ENCODE measurements around the gene TGFB2. TPM values are rescaled to one million over a fixed set of nuclear protein-coding genes. Genes with fewer than 3 reads are reported as not detected.

The TGFB2 gene
- polyA plus RNA-seq, 1 donor = 4.9 TPM

DNA sequence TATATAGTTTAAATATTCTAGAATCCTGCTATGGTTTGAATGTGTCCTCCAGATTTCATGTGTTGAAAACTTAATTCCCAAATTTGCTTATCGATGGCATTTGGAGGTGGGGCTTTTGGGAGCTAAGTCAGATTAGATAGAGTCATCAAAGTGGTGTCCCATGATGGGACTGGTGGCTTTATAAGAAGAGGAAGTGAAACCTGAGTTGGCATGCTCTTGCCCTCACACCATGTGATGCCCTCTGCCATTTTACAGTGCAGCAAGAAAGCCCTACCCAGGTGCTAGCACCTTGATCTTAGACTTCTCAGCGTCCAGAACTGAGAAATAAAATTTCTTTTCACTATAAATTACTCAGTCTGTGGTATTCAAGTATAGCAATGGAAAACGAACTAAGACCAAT lies 111.3 kb downstream of the TGFB2 start:
- Histone ChIP-seq H3K27me3 (ENCODE audit: control insufficient read depth, insufficient read depth, low read length) (no peaks in the 10 kb centered on the region), H3K9me3 (ENCODE audit: control insufficient read depth, low read depth, low read length) (no peaks in the 10 kb centered on the region), H3K4me1 (ENCODE audit: control insufficient read depth, insufficient read depth, low read length) (no peaks in the 10 kb centered on the region), H3K4me3 (ENCODE audit: low read length) (no peak overlapping the region), H3K27ac (ENCODE audit: low read length) (no peak overlapping the region), H3K36me3 (ENCODE audit: control insufficient read depth, insufficient read depth, low read length) (no peaks in the 10 kb centered on the region)
- DNase-seq = no peak
- 80% methylated on average over 1 of the region's 3 CpGs for WGBS (ENCODE audit: insufficient coverage, low lambda C conversion rate)

DNA sequence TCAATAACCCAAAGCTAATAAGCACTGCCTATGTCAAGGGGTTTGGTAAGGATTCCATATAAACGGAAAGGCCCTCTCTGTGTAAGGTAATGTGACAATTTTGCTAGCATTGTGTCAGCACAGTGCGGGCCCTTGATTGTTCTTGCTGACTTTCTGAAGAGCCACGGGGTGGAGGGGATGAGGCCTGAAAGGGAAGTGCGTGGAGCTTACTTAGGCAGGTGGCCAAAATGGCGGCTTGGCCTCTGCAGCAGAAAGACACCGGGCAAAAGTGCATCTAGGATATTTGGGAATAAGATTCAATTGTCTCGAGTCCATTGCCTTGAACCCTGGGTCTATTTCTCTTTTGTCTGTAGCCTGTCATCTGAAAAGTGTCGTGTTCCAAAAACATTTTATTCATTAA lies 114.3 kb downstream of the TGFB2 start:
- Histone ChIP-seq H3K27ac (ENCODE audit: low read length) (no peak overlapping the region), H3K36me3 (ENCODE audit: control insufficient read depth, insufficient read depth, low read length) (no peaks in the 10 kb centered on the region), H3K4me3 (ENCODE audit: low read length) (no peak overlapping the region), H3K9me3 (ENCODE audit: control insufficient read depth, low read depth, low read length) (no peaks in the 10 kb centered on the region), H3K27me3 (ENCODE audit: control insufficient read depth, insufficient read depth, low read length) (no peaks in the 10 kb centered on the region), H3K4me1 (ENCODE audit: control insufficient read depth, insufficient read depth, low read length) (no peaks in the 10 kb centered on the region)
- DNase-seq = no peak
- no CpG with 5 or more reads among the region's 8 CpGs for WGBS (ENCODE audit: insufficient coverage, low lambda C conversion rate)

- H3K4me3 ChIP-seq (ENCODE audit: low read length) = no peak overlapping the region
- DNase-seq = no peak
- no CpG with 5 or more reads among the region's 6 CpGs for WGBS (ENCODE audit: insufficient coverage, low lambda C conversion rate)
These were observed 115.0 kb downstream of the TGFB2 start for GRCh38 chr1:218459878-218460711.

DNA sequence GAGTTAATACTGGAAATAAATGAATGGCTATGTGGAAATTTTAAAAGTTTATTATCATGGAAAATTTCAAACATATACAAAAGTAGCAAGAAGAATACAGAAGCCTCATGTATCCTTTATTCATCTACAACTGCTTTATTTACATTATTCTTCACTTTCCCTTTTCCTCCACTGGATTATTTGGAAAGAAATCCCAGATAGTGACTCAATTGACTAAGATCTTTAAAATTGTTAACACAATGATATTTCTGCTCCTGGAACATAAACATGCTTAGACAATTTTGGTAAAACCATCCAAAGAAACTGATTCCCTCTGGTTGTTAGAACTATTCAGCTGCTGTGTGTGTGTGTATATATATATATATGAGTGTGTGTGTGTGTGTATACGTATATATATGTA lies 116.2 kb downstream of the TGFB2 start:
- Histone ChIP-seq H3K4me3 (ENCODE audit: low read length) (no peak overlapping the region), H3K36me3 (ENCODE audit: control insufficient read depth, insufficient read depth, low read length) (no peaks in the 10 kb centered on the region), H3K27me3 (ENCODE audit: control insufficient read depth, insufficient read depth, low read length) (no peaks in the 10 kb centered on the region), H3K4me1 (ENCODE audit: control insufficient read depth, insufficient read depth, low read length) (no peaks in the 10 kb centered on the region), H3K27ac (ENCODE audit: low read length) (no peak overlapping the region), H3K9me3 (ENCODE audit: control insufficient read depth, low read depth, low read length) (no peaks in the 10 kb centered on the region)
- DNase-seq = no peak
- no CpG with 5 or more reads among the region's 1 CpG for WGBS (ENCODE audit: insufficient coverage, low lambda C conversion rate)

More at GRCh38 chr1:218459878-218460711, 115.0 kb downstream of the TGFB2 start:
- no peaks in the 10 kb centered on the region for H3K9me3 ChIP-seq (ENCODE audit: control insufficient read depth, low read depth, low read length)
- H3K27ac ChIP-seq (ENCODE audit: low read length) = no peak overlapping the region
- no peaks in the 10 kb centered on the region for H3K27me3 ChIP-seq (ENCODE audit: control insufficient read depth, insufficient read depth, low read length)
- H3K36me3 ChIP-seq (ENCODE audit: control insufficient read depth, insufficient read depth, low read length) = no peaks in the 10 kb centered on the region
- no peaks in the 10 kb centered on the region for H3K4me1 ChIP-seq (ENCODE audit: control insufficient read depth, insufficient read depth, low read length)

DNA sequence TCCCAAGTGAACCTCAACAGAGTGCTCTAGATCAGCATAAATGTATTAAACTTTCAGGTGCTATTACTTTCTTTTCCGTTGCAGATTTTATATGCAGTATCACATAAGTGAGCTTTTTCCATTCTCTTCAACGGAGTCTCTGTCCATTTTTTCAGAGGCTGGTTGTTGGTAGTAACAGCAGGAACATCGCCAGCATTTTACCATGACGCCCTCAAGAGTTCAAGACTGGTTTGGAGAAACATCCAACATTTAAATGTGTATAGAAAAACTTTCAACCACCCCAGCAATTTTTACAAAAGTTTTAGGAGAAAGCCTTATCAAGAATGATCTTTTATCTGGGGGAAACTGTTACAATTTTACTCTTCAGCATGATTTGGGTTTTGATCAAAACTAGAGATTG lies 117.0 kb downstream of the TGFB2 start:
- Histone ChIP-seq H3K4me1 (ENCODE audit: control insufficient read depth, insufficient read depth, low read length) (no peaks in the 10 kb centered on the region), H3K27ac (ENCODE audit: low read length) (no peak overlapping the region), H3K9me3 (ENCODE audit: control insufficient read depth, low read depth, low read length) (no peaks in the 10 kb centered on the region), H3K36me3 (ENCODE audit: control insufficient read depth, insufficient read depth, low read length) (no peaks in the 10 kb centered on the region), H3K27me3 (ENCODE audit: control insufficient read depth, insufficient read depth, low read length) (no peaks in the 10 kb centered on the region), H3K4me3 (ENCODE audit: low read length) (no peak overlapping the region)
- no CpG with 5 or more reads among the region's 4 CpGs for WGBS (ENCODE audit: insufficient coverage, low lambda C conversion rate)
- DNase-seq = no peak

DNA sequence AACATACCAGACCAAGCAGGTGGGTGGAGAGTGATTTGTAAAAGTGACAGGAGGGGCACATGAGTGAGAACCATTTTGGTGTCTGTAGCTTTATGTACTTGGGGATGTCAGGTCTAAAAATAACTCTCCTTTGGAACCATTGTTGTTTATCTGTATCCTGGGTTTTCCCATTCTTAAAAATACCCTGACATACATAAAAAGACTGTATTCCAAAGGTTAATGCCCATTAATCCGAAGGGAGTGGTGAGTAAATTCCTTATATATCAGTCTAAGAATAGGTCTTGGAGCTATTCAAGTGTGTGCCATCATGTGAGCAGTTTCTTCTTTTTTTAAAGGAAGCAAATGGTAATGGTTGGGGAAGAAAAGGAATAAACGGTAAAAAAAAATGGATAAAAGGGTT lies 117.5 kb downstream of the TGFB2 start:
- Histone ChIP-seq H3K27me3 (ENCODE audit: control insufficient read depth, insufficient read depth, low read length) (no peaks in the 10 kb centered on the region), H3K9me3 (ENCODE audit: control insufficient read depth, low read depth, low read length) (no peaks in the 10 kb centered on the region), H3K27ac (ENCODE audit: low read length) (no peak overlapping the region), H3K4me3 (ENCODE audit: low read length) (no peak overlapping the region), H3K36me3 (ENCODE audit: control insufficient read depth, insufficient read depth, low read length) (no peaks in the 10 kb centered on the region), H3K4me1 (ENCODE audit: control insufficient read depth, insufficient read depth, low read length) (no peaks in the 10 kb centered on the region)
- no peak for DNase-seq
- 78% methylated on average over 1 of the region's 2 CpGs for WGBS (ENCODE audit: insufficient coverage, low lambda C conversion rate)

DNA sequence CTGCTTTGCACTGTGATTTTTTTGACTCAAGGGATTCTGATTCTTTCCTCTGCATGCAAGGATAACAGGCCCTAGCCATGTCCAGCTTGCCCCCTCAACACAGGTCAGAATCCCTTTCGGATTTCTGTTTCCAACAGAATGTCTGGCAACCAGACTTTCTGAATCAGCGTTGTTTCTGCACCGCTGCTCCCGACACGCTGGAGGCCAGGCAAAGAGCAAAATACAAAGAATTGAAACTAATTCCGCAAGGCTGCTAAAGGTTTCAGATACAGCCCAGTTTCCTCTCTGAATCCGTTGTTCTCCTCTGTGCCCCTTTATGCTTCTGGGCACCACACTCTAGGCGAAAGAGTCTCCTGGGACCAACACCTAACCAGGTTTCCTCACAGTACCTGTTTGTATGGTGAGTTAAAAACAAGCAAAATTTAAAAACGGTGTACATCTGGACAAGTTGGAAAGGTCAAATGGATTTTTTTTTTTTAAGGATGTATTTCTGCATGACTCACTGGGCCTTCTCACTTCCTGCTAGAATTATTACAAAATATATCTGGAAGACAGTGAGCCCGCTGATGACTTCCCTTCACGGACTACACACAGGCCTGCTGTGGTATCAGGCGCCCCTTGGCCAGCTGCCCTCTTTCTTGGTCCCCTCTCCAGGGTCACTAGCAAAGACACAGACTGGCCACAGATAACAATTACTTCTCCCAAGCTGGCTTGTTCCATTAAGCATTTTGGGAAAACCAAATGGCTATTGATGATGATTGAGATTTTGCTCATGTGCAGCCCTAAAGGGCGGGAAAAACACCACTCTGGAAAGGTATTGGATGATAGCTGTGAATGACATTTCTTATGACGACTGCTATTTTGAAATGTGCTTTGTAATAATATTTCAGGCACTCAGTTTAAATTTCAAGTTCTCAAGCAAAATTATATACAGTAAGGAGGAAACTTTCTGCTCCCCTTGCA lies 118.3 kb downstream of the TGFB2 start:
- no peak for DNase-seq
- H3K27ac ChIP-seq (ENCODE audit: low read length) = no peak overlapping the region
- WGBS (ENCODE audit: insufficient coverage, low lambda C conversion rate) = 60% methylated on average over 1 of the region's 14 CpGs

DNA sequence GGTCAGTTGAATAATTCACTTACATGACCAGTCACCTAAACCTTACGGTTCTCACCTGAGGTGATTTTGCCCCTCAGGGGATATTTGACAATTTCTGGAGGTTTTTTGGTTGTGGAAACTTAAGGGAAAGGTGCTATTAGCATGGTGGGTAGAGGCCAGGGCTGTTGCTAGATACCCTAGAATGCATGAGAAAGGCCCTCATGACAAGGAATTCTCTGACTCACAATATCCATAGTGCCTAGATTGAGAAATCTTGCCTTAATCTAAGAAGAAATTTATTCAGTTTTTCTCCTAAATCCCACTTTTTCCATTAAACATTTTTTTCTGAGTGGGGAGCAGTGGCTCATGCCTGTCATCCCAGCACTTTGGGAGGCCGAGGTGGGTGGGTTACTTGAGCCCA lies 119.7 kb downstream of the TGFB2 start:
- no peak for DNase-seq
- Histone ChIP-seq H3K27me3 (ENCODE audit: control insufficient read depth, insufficient read depth, low read length) (no peaks in the 10 kb centered on the region), H3K9me3 (ENCODE audit: control insufficient read depth, low read depth, low read length) (no peaks in the 10 kb centered on the region), H3K4me3 (ENCODE audit: low read length) (no peak overlapping the region), H3K4me1 (ENCODE audit: control insufficient read depth, insufficient read depth, low read length) (no peaks in the 10 kb centered on the region), H3K36me3 (ENCODE audit: control insufficient read depth, insufficient read depth, low read length) (no peaks in the 10 kb centered on the region), H3K27ac (ENCODE audit: low read length) (no peak overlapping the region)
- 100% methylated on average over 1 of the region's 2 CpGs for WGBS (ENCODE audit: insufficient coverage, low lambda C conversion rate)

More for the DNA sequence above, 118.3 kb downstream of the TGFB2 start:
- Histone ChIP-seq H3K36me3 (ENCODE audit: control insufficient read depth, insufficient read depth, low read length) (no peaks in the 10 kb centered on the region), H3K4me1 (ENCODE audit: control insufficient read depth, insufficient read depth, low read length) (no peaks in the 10 kb centered on the region), H3K4me3 (ENCODE audit: low read length) (no peak overlapping the region), H3K9me3 (ENCODE audit: control insufficient read depth, low read depth, low read length) (no peaks in the 10 kb centered on the region), H3K27me3 (ENCODE audit: control insufficient read depth, insufficient read depth, low read length) (no peaks in the 10 kb centered on the region)

DNA sequence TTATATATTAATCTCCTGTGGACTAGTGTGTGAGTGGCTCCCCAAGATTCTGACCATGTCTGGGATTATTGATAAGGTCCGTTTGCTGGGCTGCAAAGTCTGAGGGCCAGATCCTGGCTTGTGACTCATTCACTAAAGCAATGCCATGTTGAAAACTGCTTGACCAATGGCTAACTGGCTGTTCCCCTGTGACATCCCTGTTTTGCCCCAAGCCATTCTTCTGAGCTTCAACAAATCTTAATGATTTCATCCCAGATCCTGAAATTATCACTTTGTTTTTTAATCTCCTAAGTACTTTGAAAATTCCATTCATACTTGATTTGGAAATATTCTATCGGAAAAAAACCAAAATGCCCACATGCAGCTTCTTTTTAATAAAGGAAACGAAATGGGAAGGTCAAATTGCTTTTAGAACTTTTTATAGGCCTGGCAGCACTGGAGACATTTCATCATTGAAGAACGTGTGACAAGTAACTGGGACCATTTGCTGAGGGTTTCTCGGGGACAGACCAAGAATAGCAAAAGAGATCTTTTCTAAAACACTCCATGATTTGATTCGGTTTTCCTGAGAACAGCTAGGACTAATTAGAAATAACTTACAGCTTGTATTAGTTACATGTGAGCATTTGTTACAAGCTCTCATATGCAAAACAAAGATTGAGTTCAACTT lies 121.3 kb downstream of the TGFB2 start:
- H3K4me3 ChIP-seq (ENCODE audit: low read length) = no peak overlapping the region
- H3K4me1 ChIP-seq (ENCODE audit: control insufficient read depth, insufficient read depth, low read length) = no peaks in the 10 kb centered on the region
- no peak overlapping the region for H3K27ac ChIP-seq (ENCODE audit: low read length)
- DNase-seq = no peak
- H3K36me3 ChIP-seq (ENCODE audit: control insufficient read depth, insufficient read depth, low read length) = no peaks in the 10 kb centered on the region
- 92% methylated on average over 5 of the region's 6 CpGs for WGBS (ENCODE audit: insufficient coverage, low lambda C conversion rate)
- H3K9me3 ChIP-seq (ENCODE audit: control insufficient read depth, low read depth, low read length) = no peaks in the 10 kb centered on the region
- no peaks in the 10 kb centered on the region for H3K27me3 ChIP-seq (ENCODE audit: control insufficient read depth, insufficient read depth, low read length)
